ENCODE results near the gene OSTF1. TPM values are rescaled to one million over a fixed set of nuclear protein-coding genes. Genes with fewer than 3 reads are reported as not detected.

OSTF1 gene
- total and polyA plus RNA-seq, 10 of the 15 experiments (the other 5 are each of a cell fraction or from before 2014, with no cell fraction given), result 36.2 to 82.4 (median 46.9) TPM

DNA sequence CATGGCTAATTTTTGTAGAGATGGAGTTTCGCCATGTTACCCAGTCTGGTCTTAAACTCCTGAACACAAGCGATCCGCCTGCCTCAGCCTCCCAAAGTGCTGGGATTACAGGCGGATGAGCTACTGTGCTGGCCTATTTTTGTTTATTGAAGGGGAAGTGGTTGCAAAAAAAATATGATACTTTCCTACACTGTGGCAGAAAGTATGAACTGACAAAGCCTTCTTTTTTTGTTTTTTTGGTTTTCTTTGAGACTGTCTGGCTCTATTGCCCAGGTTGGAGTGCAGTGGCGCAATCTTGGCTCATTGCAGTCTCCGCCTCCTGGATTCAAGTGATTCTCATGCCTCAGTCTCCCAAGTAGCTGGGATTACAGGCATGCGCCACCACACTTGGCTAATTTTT lies 50.9 kb downstream of the OSTF1 start:
- Histone ChIP-seq H3K4me3 (no peak overlapping the region), H3K27ac (ENCODE audit: control insufficient read depth, insufficient read depth) (no peak overlapping the region), H3K4me2 (ENCODE audit: control insufficient read depth, insufficient read depth) (no peak overlapping the region), H3K9me3 (replicated peaks; ENCODE audit: control insufficient read depth, insufficient read depth, low read length) (no peaks in the 10 kb centered on the region; the same call in 2 of the 3 replicates), H2AFZ (ENCODE audit: control insufficient read depth, low read depth, low read length) (no peak overlapping the region), H4K20me1 (ENCODE audit: control insufficient read depth, insufficient read depth) (no peaks in the 10 kb centered on the region), H3K36me3 (ENCODE audit: control insufficient read depth in 2 of 2, insufficient read depth in 2 of 2, low read length in 1 of 2) (peaks cover 6 to 23% of the 10 kb centered on the region in 2 experiments), H3K27me3 (replicated peaks in 1 of 2; ENCODE audit: control insufficient read depth in 2 of 2, insufficient read depth in 2 of 2, low read length in 1 of 2) (no peaks in the 10 kb centered on the region), H3K4me1 (ENCODE audit: control insufficient read depth, insufficient read depth, low read length) (no peaks in the 10 kb centered on the region), H3K9ac (ENCODE audit: control insufficient read depth, insufficient read depth, low read length) (no peak overlapping the region), H3K79me2 (ENCODE audit: control insufficient read depth, insufficient read depth, low read length) (no peaks in the 10 kb centered on the region)
- no peak for DNase-seq (ENCODE audit: low read depth, low spot score)
- no peak for FAIRE-seq
- BruUV-seq (replicated peaks), result no TSS peak
- ATAC-seq, result no peak
- SMC1A ChIA-PET (ENCODE audit: uncharacterized antibody, unreplicated experiment), result no interaction called here
- intact Hi-C loops (cut with micrococcal nuclease; ENCODE audit: unreplicated experiment), result no loop called here
- in situ Hi-C loops (cut with MboI), result no loop called here
- TF ChIP-seq BRCA1 (IDR thresholded peaks at IDR 0.05; ENCODE audit: low read depth, low read length) (no peak), POLR2AphosphoS5 (IDR thresholded peaks at IDR 0.05; ENCODE audit: low read length) (no peak), ZBED1 (IDR thresholded peaks at IDR 0.05; ENCODE audit: borderline replicate concordance) (no peak), IRF4 (IDR thresholded peaks at IDR 0.05; ENCODE audit: low read depth, low read length) (no peak)
- WGBS (ENCODE audit: insufficient coverage, insufficient replicate concordance, low lambda C conversion rate, missing lambda C conversion rate), result 87% methylated on average over 7 of the region's 7 CpGs
- POLR2A ChIA-PET, result no interaction called here
- CTCF ChIA-PET, result no interaction called here
- RAD21 ChIA-PET (ENCODE audit: unreplicated experiment), result no interaction called here

GRCh38 chr9:75140261-75140660 lies 51.9 kb downstream of the OSTF1 start:
- 96% methylated on average over 3 of the region's 3 CpGs for WGBS (ENCODE audit: insufficient coverage, insufficient replicate concordance, low lambda C conversion rate, missing lambda C conversion rate)
- ChIA-PET CTCF (no interaction called here), RAD21 (ENCODE audit: unreplicated experiment) (no interaction called here), SMC1A (ENCODE audit: uncharacterized antibody, unreplicated experiment) (no interaction called here), POLR2A (no interaction called here)
- no peak for ATAC-seq
- TF ChIP-seq HDAC6 (IDR thresholded peaks at IDR 0.05; ENCODE audit: unreplicated experiment) (no peak), LARP7 (IDR thresholded peaks at IDR 0.05) (no peak), SIN3A (IDR thresholded peaks at IDR 0.05; ENCODE audit: low read depth, low read length) (no peak)
- TF ChIP-seq, protein P1, sequence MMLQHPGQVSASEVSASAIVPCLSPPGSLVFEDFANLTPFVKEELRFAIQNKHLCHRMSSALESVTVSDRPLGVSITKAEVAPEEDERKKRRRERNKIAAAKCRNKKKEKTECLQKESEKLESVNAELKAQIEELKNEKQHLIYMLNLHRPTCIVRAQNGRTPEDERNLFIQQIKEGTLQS (IDR thresholded peaks at IDR 0.05; ENCODE audit: borderline replicate concordance, extremely low read depth, low read depth, low read length), result no peak
- DNase-seq (ENCODE audit: low read depth, low spot score), result no peak
- H3K27me3 ChIP-seq (replicated peaks in 1 of 2; ENCODE audit: control insufficient read depth in 2 of 2, insufficient read depth in 2 of 2, low read length in 1 of 2), result no peaks in the 10 kb centered on the region
- H3K79me2 ChIP-seq (ENCODE audit: control insufficient read depth, insufficient read depth, low read length), result no peaks in the 10 kb centered on the region
- no peak overlapping the region for H3K4me2 ChIP-seq (ENCODE audit: control insufficient read depth, insufficient read depth)
- intact Hi-C loops (cut with micrococcal nuclease; ENCODE audit: unreplicated experiment) (no loop called here), in situ Hi-C loops (cut with MboI) (no loop called here)
- FAIRE-seq, result no peak
- H3K27ac ChIP-seq (ENCODE audit: control insufficient read depth, insufficient read depth), result no peak overlapping the region
- no peaks in the 10 kb centered on the region for H3K4me1 ChIP-seq (ENCODE audit: control insufficient read depth, insufficient read depth, low read length)
- H3K4me3 ChIP-seq, result no peak overlapping the region
- H3K9me3 ChIP-seq (replicated peaks; ENCODE audit: control insufficient read depth, insufficient read depth, low read length), result no peaks in the 10 kb centered on the region; the same call in 2 of the 3 replicates
- H3K36me3 ChIP-seq (ENCODE audit: control insufficient read depth in 2 of 2, insufficient read depth in 2 of 2, low read length in 1 of 2), result peaks cover 6 to 26% of the 10 kb centered on the region in 2 experiments
- BruUV-seq (replicated peaks), result no TSS peak
- H2AFZ ChIP-seq (ENCODE audit: control insufficient read depth, low read depth, low read length), result no peak overlapping the region
- no peaks in the 10 kb centered on the region for H4K20me1 ChIP-seq (ENCODE audit: control insufficient read depth, insufficient read depth)
- no peak overlapping the region for H3K9ac ChIP-seq (ENCODE audit: control insufficient read depth, insufficient read depth, low read length)

All from GM12878 (cell line).